Measurements from ENCODE around the gene GALNT17. TPM values are rescaled to one million over a fixed set of nuclear protein-coding genes. Genes with fewer than 3 reads are reported as not detected.

GALNT17 gene
- total RNA-seq, 6 donors from 2014 or later, result 5.3 to 26.2 (median 10.1) TPM

GRCh38 chr7:71313553-71313952, 181.6 kb downstream of the GALNT17 start:
- no peak for ATAC-seq (ENCODE audit: low FRiP score in 2 of 2)
- TF ChIP-seq CTCF (IDR thresholded peaks at IDR 0.05) (no peak), EP300 (IDR thresholded peaks at IDR 0.05) (no peak), POLR2AphosphoS5 (IDR thresholded peaks at IDR 0.05) (no peak), POLR2A (IDR thresholded peaks at IDR 0.05) (no peak)

GRCh38 chr7:71320916-71321315, 189.0 kb downstream of the GALNT17 start:
- Histone ChIP-seq H3K9me3 (no peaks in the 10 kb centered on the region), H3K27ac (no peak overlapping the region), H3K4me3 (no peak overlapping the region), H3K4me1 (no peaks in the 10 kb centered on the region), H3K36me3 (no peaks in the 10 kb centered on the region), H3K27me3 (no peaks in the 10 kb centered on the region)
- no peak for TF ChIP-seq CTCF (IDR thresholded peaks at IDR 0.05)
- TF ChIP-seq EP300 (IDR thresholded peaks at IDR 0.05), result no peak
- no peak for TF ChIP-seq POLR2AphosphoS5 (IDR thresholded peaks at IDR 0.05)
- no peak for TF ChIP-seq POLR2A (IDR thresholded peaks at IDR 0.05)
- ATAC-seq (ENCODE audit: low FRiP score in 2 of 2) (no peak), DNase-seq (no peak)
- 71 to 83% methylated on average over 2 of the region's 2 CpGs for WGBS, 2 donors

More at GRCh38 chr7:71313553-71313952, 181.6 kb downstream of the GALNT17 start:
- WGBS, 2 donors, result 36 to 37% methylated on average over 3 of the region's 3 CpGs
- no peaks in the 10 kb centered on the region for H3K36me3 ChIP-seq
- no peak overlapping the region for H3K4me3 ChIP-seq
- no peaks in the 10 kb centered on the region for H3K27me3 ChIP-seq
- no peaks in the 10 kb centered on the region for H3K4me1 ChIP-seq
- H3K9me3 ChIP-seq, result no peaks in the 10 kb centered on the region
- no peak for DNase-seq
- no peak overlapping the region for H3K27ac ChIP-seq

DNA sequence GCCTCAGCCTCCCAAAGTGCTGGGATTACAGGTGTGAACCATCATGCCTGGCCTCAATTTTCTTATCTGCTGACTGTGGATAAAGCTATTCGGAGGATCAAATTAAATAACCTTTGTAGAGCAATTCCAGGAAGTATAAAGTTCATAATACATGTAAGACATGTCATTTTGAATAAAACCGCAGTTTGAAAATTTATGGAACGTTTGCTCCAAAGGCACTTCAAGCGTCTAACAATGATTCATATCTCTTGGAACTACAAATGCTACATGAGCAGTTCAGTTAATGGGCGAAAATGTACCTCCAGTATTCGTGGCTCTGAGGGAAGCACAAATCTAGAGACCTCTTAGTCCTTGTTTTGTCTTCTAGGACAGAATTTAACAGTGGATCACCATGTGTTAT, 190.3 kb downstream of the GALNT17 start:
- no peaks in the 10 kb centered on the region for H3K4me1 ChIP-seq
- H3K27me3 ChIP-seq, result no peaks in the 10 kb centered on the region
- no peaks in the 10 kb centered on the region for H3K36me3 ChIP-seq
- no peaks in the 10 kb centered on the region for H3K9me3 ChIP-seq
- 81 to 85% methylated on average over 6 of the region's 6 CpGs for WGBS, 2 donors
- no peak overlapping the region for H3K4me3 ChIP-seq
- TF ChIP-seq POLR2A (IDR thresholded peaks at IDR 0.05) (no peak), EP300 (IDR thresholded peaks at IDR 0.05) (no peak), POLR2AphosphoS5 (IDR thresholded peaks at IDR 0.05) (no peak)
- no peak overlapping the region for H3K27ac ChIP-seq
- ATAC-seq (ENCODE audit: low FRiP score in 2 of 2) (no peak), DNase-seq (no peak)

- Histone ChIP-seq H3K4me3 (no peak overlapping the region), H3K36me3 (no peaks in the 10 kb centered on the region), H3K27ac (no peak overlapping the region), H3K4me1 (no peaks in the 10 kb centered on the region), H3K9me3 (no peaks in the 10 kb centered on the region), H3K27me3 (no peaks in the 10 kb centered on the region)
- no peak for TF ChIP-seq EP300 (IDR thresholded peaks at IDR 0.05)
- ATAC-seq (ENCODE audit: low FRiP score in 2 of 2) (no peak), DNase-seq (no peak)
- 78 to 79% methylated on average over 6 of the region's 6 CpGs for WGBS, 2 donors
These were observed 191.8 kb downstream of the GALNT17 start for GRCh38 chr7:71323726-71324125.

DNA sequence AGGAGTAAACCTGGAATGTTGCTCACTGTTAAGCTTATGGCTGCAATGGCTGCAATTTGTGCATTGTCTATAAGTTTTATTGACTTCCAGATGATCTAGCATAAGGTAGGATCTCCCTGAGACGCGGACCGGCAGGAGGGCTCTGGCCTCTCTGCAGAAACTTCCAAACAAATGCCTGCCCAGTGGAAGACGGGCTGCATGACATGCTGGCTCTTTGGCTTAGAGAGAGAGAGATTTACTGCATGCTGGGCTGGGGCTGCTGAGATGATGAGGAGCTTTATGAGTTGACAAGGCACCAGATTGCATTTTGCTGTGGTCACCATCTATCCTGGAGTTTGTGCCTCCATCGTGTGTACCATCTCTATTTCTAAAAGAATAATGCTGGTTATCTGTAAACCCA, 193.2 kb downstream of the GALNT17 start:
- no peak for DNase-seq
- H3K9me3 ChIP-seq, result no peaks in the 10 kb centered on the region
- H3K27me3 ChIP-seq, result no peaks in the 10 kb centered on the region
- no peak for ATAC-seq (ENCODE audit: low FRiP score in 2 of 2)
- H3K27ac ChIP-seq, result no peak overlapping the region
- H3K4me1 ChIP-seq, result no peaks in the 10 kb centered on the region
- H3K4me3 ChIP-seq, result no peak overlapping the region
- H3K36me3 ChIP-seq, result no peaks in the 10 kb centered on the region
- no peak for TF ChIP-seq EP300 (IDR thresholded peaks at IDR 0.05)
- TF ChIP-seq CTCF (IDR thresholded peaks at IDR 0.05), result no peak
- TF ChIP-seq POLR2AphosphoS5 (IDR thresholded peaks at IDR 0.05), result no peak
- no peak for TF ChIP-seq POLR2A (IDR thresholded peaks at IDR 0.05)
- WGBS, 2 donors, result 51 to 70% methylated on average over 4 to 5 of the region's 5 CpGs

- Histone ChIP-seq H3K4me1 (no peaks in the 10 kb centered on the region), H3K27ac (no peak overlapping the region), H3K9me3 (no peaks in the 10 kb centered on the region), H3K4me3 (no peak overlapping the region), H3K36me3 (no peaks in the 10 kb centered on the region), H3K27me3 (no peaks in the 10 kb centered on the region)
- ATAC-seq (ENCODE audit: low FRiP score in 2 of 2) (no peak), DNase-seq (no peak)
- TF ChIP-seq POLR2AphosphoS5 (IDR thresholded peaks at IDR 0.05), result no peak
- TF ChIP-seq CTCF (IDR thresholded peaks at IDR 0.05), result no peak
- TF ChIP-seq EP300 (IDR thresholded peaks at IDR 0.05), result no peak
- no peak for TF ChIP-seq POLR2A (IDR thresholded peaks at IDR 0.05)
- 18 to 55% methylated on average over 1 of the region's 1 CpG for WGBS, 2 donors
These were observed 194.7 kb downstream of the GALNT17 start for GRCh38 chr7:71326595-71326994.

Measured in upper lobe of left lung (tissue), 6 donors.